AG20443 (cell line): ENCODE data around the gene CCDC106.

Experiments used
- DNase-seq: peaks from one replicate; pipeline ENCODE4 v3.0.0; 2012; ENCODE audit warnings: low spot score, mixed read lengths

CCDC106 gene

DNA sequence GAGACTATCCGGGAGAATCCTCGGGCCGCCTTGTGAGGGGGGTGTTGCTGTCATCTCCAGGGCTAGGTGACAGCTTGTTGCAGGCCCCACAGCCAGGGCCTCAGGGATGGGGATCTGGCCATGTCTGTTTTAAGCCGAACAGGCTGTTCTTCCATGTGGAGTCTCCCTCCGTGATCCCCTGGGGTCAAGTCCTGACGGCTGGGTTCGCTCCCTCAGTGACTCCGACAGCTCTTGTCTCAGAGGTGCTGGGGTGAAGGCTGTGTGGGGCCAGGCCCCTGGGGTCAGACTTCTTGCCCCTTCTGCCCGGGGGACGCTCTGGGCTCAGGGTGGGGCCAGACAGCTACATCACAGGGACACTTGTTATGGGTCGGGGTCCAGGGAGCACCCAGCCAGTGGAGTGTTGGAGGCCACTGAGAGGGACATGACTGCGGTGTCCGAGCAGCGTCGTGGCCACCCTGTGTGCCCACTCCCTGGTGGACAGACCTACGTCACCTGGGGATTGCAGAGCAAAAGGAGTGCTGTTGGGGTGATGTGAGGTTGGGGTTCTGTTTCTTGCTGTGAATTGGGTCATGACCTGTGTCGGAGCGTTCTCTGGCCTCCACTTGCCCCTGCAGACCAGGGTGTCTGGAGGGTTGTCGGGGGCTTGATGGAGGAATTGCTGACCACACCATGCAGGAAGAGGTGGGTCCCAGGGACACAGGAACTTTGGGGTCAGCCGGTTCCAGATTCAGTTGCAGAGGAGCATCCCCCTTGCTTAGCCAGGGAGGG lies 48.5 kb downstream of the CCDC106 start:
- DNase-seq, result no peak

- DNase-seq, result no peak
Observed at GRCh38 chr19:55697069-55697440, 49.0 kb downstream of the CCDC106 start.

DNA sequence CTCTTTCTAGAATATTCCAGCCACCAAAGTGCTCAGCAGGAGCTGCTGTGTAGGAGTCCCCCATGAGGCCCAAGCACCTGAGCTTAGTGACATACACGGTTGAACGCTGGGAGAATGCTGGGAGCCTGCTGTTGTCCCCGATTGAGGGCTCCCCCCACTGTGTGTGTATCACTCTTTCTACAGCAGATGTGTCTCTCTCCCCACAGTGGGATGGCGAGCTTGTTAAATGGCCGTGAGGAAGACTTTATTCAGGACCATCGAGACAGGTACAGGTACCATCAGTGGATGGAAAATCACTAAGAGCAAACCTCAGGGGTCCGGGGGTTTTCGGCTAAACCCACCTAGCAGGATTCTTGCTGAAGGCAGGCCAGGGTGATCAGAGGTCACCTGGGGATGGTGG lies 49.7 kb downstream of the CCDC106 start:
- no peak for DNase-seq

DNA sequence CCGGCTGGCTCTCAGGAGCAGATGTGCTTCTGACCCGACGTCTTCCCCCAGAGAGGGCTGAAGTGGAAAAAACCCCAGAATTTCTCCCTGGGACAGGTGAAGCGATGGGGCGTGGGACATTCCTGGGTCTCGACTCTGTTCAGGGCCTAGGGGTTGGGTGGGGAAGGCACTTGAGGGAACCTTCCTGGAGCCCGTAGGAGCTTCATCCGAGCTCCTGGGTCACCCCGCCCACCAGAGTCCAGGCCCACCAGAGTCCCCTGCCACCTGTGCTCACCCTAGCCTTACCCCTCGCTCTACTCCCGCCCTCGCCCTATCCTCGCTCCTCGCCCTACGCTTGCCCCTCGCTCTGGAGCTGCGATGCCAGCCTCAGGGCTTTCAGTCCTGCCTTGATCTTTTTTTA lies 50.2 kb downstream of the CCDC106 start:
- DNase-seq, result no peak

- no peak for DNase-seq
Observed at GRCh38 chr19:55699221-55699620, 51.2 kb downstream of the CCDC106 start.

DNA sequence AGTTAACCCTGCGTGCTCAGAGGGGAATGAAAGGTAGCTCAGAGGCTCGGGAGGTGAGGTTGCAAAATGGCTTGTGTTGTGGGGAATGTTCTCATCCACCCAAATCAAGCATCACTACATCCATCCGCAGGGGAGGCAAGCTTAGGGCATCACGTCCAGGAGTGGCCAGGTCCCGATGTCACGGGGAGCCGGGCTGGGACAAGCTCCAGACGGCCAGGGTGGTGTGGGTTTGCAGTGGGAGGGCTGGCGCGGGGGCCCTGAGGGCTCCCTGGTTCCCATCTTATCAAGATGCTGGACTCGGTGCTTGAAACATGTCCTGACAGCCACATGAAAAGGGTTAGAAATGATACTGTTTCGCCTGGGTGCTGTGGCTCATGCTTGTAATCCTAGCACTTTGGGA lies 52.8 kb downstream of the CCDC106 start:
- no peak for DNase-seq

- no peak for DNase-seq
Observed at GRCh38 chr19:55702131-55702627, 54.2 kb downstream of the CCDC106 start.
